ENCODE results near the gene DOCK7.
A peak's percentile ranks its signal among the peaks of the same experiment; 100 is the strongest.

DOCK7 gene

GRCh38 chr1:62407398-62408009 is 280.7 kb downstream of the DOCK7 start:
- no peaks in the 10 kb centered on the region for H3K36me3 ChIP-seq (replicated peaks)
- in situ Hi-C loops (cut with MboI; ENCODE audit: low sequenced_read_pairs): loop anchor here (5.0 to 10.0 kb wide), 2 partner anchors 113 to 230 kb away; no protein-coding TSS in a partner anchor
- H3K4me3 ChIP-seq: no peak overlapping the region
- H3K27me3 ChIP-seq (ENCODE audit: low read depth): no peaks in the 10 kb centered on the region
- peak; percentile 48 to 54 for DNase-seq (ENCODE audit: low spot score in 2 of 2)
- no peaks in the 10 kb centered on the region for H3K9me3 ChIP-seq
- H3K4me1 ChIP-seq: no peaks in the 10 kb centered on the region

DNA sequence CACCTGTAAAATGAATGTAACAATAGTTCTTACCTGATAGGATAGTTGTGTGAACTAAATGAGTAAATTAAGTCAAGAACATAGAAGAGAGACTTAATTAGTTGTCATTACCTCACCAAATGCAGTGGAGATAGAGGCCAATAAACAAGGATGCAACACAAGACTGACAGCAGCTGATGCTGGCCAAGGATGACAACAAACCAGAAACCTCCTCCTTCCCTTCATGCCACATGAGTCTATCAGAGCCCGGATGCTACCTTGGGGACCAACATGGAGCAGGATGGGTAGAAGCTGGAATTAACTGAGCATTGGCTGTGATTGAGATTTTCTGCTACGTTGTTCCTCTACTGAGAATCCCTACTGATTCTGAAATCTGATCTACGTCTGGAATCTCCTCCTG is 281.6 kb downstream of the DOCK7 start:
- in situ Hi-C loops (cut with MboI; ENCODE audit: low sequenced_read_pairs): loop anchor here (5.0 to 10.0 kb wide), 2 partner anchors 112 to 229 kb away; no protein-coding TSS in a partner anchor

DNA sequence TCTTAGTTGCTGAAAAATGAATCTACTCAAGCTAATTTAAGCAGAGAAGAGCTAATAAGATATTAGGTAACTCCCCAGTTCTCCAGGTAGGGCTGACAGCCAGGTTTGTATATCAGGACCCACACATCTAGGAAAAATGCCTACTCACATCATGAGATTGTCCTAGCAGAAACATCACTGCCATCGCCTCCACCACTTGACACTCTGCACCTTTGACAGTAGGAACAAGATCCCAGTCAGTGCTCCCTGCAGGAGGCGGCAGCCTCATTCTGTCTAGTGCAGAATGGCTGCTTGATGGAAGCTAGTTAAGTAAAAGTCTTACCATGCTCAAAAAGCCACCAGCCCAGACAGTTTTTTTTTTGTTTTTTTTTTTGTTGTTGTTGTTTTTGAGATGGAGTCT is 282.9 kb downstream of the DOCK7 start:
- H3K4me3 ChIP-seq: no peak overlapping the region
- H3K9me3 ChIP-seq: no peaks in the 10 kb centered on the region
- no peak for DNase-seq (ENCODE audit: low spot score in 2 of 2)
- H3K36me3 ChIP-seq (replicated peaks): no peaks in the 10 kb centered on the region
- H3K4me1 ChIP-seq: no peaks in the 10 kb centered on the region
- in situ Hi-C loops (cut with MboI; ENCODE audit: low sequenced_read_pairs): loop anchor here (5.0 to 10.0 kb wide), 2 partner anchors 110 to 228 kb away; no protein-coding TSS in a partner anchor
- H3K27me3 ChIP-seq (ENCODE audit: low read depth): no peaks in the 10 kb centered on the region

More for the DNA sequence above, 281.6 kb downstream of the DOCK7 start:
- no peak for DNase-seq (ENCODE audit: low spot score in 2 of 2)
- no peaks in the 10 kb centered on the region for H3K9me3 ChIP-seq
- no peaks in the 10 kb centered on the region for H3K36me3 ChIP-seq (replicated peaks)
- H3K4me3 ChIP-seq: no peak overlapping the region
- H3K4me1 ChIP-seq: no peaks in the 10 kb centered on the region
- no peaks in the 10 kb centered on the region for H3K27me3 ChIP-seq (ENCODE audit: low read depth)

Data from HAP-1 (cell line).